Anterior cingulate cortex (tissue), 58 donors: ENCODE results near the gene ARHGEF26.
"Not testable (repeated sequence)": the region's sequence is repeated elsewhere in the genome, so short reads cannot be mapped to it uniquely, and the experiment has no call there.

Experiments used
- DNase-seq, 58 donors: peaks; one replicate each; lab custom pipeline; 2025; lab: John Stamatoyannopoulos, UW

ARHGEF26 gene, protein sequence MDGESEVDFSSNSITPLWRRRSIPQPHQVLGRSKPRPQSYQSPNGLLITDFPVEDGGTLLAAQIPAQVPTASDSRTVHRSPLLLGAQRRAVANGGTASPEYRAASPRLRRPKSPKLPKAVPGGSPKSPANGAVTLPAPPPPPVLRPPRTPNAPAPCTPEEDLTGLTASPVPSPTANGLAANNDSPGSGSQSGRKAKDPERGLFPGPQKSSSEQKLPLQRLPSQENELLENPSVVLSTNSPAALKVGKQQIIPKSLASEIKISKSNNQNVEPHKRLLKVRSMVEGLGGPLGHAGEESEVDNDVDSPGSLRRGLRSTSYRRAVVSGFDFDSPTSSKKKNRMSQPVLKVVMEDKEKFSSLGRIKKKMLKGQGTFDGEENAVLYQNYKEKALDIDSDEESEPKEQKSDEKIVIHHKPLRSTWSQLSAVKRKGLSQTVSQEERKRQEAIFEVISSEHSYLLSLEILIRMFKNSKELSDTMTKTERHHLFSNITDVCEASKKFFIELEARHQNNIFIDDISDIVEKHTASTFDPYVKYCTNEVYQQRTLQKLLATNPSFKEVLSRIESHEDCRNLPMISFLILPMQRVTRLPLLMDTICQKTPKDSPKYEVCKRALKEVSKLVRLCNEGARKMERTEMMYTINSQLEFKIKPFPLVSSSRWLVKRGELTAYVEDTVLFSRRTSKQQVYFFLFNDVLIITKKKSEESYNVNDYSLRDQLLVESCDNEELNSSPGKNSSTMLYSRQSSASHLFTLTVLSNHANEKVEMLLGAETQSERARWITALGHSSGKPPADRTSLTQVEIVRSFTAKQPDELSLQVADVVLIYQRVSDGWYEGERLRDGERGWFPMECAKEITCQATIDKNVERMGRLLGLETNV

DNA sequence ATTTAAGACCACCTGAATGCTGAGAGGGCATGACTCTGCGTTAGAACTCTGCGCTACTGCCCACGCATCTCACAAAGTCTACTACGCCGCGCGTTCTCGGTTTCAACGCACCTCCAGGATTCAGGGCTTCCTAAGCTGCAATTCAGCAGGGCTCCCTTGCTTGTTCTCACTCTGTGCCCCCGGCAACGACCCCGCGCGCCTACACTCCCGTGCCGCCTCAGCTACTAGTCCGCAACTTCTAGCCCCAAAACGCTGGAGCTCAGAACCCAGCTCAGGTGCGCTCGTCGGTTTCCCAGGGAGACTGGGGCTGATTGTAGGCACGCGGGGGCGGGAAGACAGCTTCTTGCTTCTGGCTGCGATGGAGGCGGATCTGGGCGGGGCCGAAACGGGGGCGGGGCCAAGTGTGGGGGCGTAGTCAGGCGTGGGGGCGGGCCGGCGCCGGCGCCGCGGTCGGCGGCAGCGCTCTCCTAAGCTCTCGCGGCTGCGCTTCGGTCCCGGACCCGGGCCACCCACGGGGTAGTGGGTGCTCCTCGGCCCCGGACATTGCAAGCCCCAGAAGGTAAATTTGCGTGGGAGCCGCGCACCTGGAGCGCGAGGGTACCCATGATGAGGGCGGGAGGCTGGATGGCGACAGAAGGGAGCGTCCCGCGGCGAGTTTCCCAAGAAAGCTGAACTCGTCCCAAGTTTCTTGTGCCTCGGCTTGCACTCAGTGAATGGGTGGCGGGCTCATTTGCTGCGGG lies at the start of gene ARHGEF26:
ARHGEF26 (plus strand) TSS at position 430 of the 740 bp plus-strand sequence. CDS start 603 bp downstream, outside the sequence.
- DNase-seq = peak in 52 of 58 donors; percentile 32 to 87 (median 68)

DNA sequence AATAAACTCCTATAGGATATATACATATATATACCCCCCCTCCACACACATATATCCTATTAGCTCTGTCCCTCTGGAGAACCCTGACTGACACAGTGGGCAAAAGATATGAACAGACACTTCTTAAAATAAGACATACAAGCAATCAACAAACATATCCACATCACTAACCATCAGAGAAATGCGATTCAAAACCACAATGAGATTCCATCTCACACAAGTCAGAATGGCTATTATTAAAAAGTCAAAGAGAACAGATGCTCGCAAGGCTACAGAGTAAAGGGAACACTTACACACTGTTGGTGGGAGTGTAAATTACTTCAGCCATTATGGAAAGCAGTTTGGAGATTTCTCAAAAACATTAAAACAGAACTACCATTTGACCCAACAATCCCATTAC lies 46.2 kb upstream of the ARHGEF26 start:
- no peak for DNase-seq

DNA sequence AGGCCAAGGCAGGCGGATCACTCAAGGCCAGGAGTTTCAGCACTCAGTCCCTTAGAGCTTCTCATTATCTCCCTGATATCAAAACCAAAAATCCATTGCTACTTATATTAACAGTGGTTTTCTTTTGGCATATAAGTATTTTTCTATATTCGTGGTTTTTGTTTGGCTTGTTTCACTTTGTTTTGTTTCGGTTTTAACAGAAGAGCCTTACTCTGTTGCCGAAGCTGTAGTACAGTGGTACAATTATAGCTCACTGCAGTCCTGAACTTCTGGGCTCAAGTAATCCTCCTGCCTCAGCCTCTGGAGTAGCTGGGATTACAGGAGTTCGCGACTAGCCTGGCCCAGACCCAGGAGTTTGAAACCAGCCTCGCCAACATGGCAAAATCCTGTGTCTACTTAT lies 42.5 kb upstream of the ARHGEF26 start:
- DNase-seq = no peak

DNA sequence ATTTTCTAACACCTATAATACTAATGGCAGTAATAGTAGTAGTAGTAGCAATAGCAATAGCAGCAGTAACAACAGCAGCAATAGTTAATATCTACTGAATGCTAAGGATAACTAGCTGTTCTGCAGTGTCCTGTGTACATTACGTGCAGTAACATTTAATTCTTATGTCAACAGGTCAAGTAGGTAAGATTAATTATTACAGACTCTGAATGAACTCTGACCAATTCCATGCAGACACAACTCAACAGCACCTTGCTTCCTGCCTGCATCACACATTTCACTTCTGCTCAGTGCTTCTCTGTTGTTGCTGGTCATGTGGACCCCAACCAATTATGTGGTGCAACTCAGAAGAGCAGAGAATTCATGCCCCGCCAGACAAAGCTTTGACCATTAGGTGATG lies 39.9 kb upstream of the ARHGEF26 start:
- DNase-seq = no peak

DNA sequence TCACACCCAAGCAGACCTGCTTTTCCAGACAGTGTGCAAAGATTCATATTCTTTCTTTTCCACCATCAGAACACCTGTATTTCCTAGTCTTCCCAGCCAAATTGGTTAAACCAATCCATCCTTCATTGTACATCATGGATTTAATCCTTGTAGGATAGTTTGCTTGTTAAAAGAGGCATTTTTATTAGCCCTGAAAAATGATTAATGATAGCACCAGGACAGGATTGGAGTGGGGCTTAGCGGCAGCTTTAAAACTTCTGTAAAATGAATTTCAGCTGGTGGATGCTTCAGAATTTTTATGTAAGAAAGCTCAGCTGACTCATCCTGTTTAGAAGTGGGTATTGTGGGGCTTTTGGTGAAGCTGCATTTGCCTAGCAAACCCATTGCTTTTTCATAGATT lies 36.1 kb upstream of the ARHGEF26 start:
- no peak for DNase-seq

DNA sequence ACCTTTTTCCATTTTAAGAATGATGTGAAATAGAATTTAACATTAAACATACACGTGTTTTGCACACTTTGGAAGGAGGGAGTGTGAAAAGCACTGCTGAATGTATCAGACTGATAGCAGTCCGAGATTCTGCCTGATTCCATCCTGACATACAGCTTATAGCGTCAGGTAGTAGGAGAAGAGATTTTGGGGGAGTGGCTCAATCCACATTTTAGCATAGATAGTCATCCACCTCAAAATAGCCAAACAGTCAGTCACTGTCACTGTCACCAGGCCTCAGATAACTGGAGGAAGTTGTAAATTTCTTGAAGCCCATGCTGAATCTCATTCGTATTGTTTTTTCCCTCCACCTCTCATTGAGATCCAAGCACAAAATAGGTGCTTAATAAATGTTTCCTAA lies 35.4 kb upstream of the ARHGEF26 start:
- DNase-seq = no peak

DNA sequence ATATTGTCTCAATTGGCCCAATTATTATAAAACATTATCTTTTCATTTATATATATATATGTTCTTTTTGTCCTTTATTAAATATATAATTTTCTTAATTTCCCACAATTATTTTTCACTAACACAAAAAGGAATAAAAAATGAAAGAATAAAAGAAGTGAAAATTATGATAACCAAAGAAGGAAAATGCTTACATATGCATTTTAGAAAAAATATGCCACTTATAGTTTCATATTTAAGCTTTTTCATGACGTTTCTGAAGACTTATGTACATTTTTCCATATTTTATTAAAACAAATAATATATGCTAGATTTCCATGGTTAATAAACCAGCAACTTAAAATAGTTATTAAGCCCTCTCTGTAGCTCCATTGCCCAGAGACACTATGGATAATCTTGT lies 34.9 kb upstream of the ARHGEF26 start:
- DNase-seq = no peak

DNA sequence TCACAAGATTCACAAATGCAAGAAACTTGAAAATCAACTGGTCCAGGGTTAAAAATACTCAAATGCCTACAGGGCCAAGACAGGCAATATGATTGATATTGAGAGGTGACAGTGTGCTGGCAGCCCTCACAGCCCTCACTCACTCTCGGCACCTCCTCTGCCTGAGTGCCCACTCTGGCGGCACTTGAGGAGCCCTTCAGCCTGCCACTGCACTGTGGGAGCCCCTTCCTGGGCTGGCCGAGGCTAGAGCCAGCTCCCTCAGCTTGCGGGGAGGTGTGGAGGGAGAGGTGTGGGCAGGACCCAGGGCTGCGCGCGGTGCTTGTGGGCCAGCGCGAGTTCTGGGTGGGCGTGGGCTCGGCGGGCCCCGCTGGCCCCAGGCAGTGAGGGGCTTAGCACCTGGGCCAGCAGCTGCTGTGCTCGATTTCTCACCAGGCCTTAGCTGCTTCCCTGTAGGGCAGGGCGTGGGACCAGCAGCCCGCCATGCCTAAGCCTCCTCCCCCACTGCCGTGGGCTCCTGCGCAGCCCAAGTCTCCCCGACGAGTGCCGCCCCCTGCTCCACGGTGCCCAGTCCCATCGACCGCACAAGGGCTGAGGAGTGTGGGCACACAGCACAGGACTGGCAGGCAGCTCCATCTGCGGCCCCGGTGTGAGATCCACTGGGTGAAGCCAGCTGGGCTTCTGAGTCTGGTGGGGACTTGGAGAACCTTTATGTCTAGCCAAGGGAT lies 33.3 kb upstream of the ARHGEF26 start:
- not testable (repeated sequence) for DNase-seq

DNA sequence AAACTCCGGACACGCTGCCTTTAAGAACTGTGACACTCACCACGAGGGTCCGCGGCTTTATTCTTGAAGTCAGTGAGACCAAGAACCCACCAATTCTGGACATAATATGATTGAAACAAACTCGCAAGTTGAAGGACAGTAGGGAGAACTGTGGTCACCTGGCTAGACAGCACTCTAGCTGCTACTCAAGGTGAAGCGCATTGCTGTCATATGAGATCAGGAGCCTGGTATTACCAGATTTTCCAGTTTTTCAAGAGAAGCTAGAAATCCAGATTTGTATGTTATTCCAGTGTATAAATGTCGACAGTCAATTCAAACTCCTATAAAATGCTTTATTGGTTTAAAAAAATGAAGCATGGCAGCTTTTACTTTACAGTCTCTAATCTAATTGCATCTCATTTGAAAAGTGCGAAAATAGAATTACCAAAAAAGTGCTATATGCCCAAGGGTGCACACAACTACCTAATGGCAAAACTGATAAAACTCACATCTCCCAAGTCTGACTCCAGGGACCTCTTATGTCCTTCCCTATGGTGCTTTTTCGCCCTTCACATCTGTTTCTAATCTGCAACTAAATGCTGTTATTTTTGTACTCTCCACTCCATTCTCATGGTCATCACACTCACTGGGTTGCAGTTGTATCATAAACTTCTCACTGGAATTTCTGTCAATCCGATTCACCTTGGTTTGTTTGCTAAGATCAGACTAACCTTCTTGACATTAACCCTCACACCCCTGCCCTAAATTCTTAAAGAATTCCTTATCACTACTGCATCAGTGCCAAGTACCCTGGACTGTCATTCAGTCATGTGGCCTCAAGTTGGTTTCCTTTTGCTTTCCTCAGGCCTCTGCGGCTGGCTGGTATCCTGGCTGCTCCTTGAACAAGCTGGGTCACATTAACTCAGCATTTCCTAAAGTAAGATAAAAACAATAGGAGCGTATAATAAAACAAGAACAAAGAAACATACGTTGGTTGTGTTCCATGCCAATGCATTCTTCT lies 31.5 kb upstream of the ARHGEF26 start:
- no peak for DNase-seq

DNA sequence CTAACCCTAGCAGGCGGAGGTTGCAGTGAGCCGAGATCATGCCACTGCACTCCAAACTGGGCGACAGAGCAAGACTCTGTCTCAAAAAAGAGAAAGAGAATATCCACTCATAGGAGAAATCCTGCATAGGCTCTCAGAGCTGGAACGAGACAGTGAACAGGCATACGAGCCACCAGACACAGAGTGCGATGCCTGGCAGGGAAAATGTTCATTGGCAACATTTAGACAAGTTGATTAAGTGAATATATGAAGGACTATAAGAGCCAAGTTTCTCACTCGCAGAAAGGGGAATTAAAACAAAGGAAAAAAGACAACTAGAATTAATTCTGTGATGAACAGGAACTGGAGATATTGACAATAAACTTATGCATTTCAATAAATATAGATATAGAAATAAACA lies 27.1 kb upstream of the ARHGEF26 start:
- DNase-seq = no peak

DNA sequence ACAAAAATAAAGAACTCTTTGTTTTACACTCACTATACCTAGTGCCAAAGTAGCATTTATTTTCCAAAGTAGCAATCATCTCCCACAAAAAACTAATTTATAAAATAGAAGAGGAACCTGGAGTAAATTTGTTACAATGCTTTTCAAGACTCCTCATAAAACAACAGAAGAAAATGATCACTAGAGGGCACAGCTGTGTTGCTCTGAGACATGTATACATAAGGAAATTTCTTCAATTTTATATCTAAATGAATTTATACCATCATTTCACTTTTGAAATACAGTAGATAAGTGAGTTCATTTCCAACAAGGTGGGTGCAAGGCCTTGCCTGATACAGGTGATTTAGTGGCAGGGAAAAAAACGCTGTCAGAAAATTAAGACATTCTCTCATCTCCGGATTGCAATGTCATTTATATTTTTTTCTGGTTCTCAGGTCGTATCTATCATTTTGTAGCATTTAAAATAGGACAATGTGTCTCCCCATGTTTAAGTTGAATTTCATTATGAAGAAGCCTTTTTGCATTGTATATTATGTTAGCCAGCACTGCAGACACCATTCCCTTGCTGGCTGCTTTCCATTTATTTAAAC lies 25.3 kb upstream of the ARHGEF26 start:
- no peak for DNase-seq

DNA sequence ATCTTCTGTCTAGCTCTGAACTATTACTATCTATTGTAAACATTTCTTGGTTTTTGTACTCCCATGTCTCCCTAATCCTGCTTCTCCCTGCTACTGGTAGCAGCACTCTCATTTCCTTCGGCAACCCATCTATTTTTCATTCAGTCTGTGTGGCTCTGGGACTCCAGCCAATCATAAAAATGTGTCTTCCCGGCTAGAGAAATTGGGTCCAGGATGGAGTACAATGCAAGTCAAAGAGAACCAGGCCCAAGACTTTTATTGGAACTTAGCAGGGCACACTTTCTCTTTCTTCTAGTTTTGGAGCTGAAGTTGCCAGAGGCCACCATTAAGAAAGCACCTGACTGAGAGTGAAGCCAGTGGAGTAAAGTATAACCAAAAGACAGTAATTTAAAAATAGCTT lies 22.8 kb upstream of the ARHGEF26 start:
- DNase-seq = peak in 10 of 58 donors; percentile 10 to 63 (median 24)

DNA sequence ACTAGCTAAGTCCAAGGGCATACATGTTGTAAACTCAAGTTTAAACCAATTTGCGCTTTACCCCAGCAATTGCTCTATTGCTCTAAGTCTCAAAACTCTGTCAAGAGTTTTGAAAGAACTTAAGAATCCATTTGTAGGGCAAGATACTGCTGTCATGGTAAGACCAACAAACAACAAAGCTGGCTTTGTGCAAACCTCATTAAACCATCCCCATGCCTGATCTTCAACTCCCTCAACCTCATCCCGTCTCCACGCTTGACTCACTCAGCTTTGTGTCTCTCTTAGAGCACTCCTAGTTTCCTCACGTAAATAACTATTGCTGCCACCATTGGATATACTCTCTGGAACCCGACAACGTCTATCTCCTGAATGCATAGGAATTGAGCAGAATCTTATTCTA lies 20.6 kb upstream of the ARHGEF26 start:
- no peak for DNase-seq

DNA sequence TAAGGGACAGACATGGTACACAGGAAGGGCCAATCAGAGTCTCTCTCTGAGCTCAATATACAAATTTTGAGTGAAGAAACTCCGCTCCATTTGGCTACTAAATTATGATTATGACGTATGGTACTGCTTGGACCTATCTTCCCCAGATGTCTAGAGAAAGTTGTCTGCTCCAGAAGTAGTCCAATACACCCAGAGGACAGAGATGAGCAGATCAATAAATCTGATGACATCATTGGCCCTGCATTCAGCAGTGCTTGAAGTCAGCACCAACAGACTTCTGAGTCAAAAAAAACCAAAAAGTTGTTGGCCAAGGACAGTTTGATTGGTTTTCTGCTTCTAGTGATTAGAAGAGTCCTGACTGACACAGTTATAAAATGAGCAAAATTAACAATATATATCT lies 19.9 kb upstream of the ARHGEF26 start:
- no peak for DNase-seq

DNA sequence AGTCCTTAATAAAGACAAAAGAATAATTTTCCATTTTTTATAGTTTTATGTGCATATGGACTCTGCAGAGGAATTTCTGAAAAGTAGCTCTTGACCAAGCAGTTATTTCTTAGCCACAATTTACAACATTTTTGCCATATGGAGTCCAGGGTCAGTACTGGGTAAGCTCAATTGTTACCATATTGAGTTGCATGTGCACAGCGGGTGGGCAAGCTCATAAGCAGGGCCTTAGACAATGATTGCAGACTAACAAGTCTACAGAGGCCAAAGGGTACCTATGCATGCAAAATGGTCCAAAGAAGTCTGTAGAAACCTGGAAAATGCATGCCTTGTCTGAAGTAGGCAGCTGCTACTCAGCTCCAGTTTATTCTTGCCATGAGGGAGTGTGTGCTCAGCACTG lies 19.0 kb upstream of the ARHGEF26 start:
- no peak for DNase-seq

DNA sequence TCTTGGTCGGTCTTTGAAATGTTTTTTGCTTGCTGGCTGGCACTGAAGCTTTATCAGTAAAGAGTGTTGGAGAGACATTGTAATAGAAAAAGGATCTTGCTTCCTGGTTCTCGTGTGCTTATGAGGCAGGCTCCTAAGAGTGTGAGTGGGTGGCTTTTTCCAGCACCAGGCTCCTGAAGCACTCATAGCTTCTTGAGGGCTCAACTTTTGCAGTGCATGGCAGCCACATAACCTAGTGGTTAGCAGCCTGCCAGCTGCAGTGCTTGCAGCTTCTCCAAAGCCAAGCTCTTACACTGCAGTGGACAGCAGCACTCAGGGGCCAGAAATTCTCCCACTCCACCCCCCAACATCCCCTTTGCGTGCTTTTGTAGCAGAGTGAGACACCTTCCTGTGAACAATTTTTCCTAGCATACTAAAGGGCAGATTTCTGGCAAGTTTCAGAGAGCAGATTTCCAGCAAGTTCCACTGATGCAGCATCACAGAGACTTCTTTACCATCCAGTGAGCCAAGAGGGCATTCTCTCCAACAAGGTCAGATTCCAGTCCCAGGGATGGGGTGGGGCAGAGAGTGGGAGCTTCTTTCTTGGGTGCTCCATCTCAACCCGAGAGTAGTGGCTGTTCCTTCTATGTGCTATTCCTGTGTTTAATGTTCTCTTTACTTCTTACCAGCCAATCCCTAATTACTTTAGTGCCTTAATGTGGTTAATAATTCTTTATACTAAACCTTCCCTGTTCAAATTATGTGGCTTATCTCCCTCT lies 15.8 kb upstream of the ARHGEF26 start:
- peak in 4 of 58 donors; percentile 11 to 23 (median 18) for DNase-seq

DNA sequence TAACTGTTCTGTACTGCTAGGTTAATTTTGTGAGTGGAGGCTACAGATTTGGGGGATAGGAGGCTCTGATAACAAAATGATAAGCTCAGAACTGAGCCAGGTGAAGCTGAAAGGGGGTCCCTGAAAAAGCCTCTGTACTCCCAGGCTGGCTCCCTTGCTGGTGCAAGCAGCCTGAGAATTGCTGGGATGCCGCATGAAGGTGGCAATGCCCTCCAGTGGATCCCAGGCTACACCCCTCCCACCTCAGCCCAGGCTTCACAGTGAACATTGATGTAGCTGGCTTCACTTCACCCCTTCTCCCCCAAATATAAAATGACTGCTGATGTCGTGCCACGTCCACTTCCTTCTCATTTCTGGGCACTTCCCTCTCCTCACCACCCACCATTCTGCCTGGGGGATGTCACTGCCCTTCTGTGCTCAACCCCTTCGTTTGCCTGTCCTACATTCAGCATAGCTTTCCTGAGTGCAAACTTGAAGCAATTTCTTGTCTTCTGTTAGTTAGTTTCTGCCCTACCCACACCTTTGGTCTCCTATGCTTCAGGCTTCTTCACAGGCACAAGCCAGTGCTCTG lies 9.7 kb upstream of the ARHGEF26 start:
- peak in 3 of 58 donors; percentile 7 to 19 (median 7) for DNase-seq
